Astrocyte (in vitro differentiated cells and primary cell): Measurements from ENCODE around the gene ASCL5.

Experiments
- EZH2 ChIP-seq: IDR thresholded peaks from 2 replicates; pipeline ENCODE4 v1.6.1; 2012; ENCODE audit warnings: mild to moderate bottlenecking, low read length, inconsistent platforms; ENCODE audit not compliant: insufficient read depth
- TF ChIP-seq, protein P1 (sequence below): IDR thresholded peaks from 2 replicates; pipeline ENCODE4 v1.5.1; 2011; ENCODE audit warnings: low read depth, mild to moderate bottlenecking, inconsistent platforms, low read length, moderate library complexity; ENCODE audit not compliant: insufficient read depth

DNA sequence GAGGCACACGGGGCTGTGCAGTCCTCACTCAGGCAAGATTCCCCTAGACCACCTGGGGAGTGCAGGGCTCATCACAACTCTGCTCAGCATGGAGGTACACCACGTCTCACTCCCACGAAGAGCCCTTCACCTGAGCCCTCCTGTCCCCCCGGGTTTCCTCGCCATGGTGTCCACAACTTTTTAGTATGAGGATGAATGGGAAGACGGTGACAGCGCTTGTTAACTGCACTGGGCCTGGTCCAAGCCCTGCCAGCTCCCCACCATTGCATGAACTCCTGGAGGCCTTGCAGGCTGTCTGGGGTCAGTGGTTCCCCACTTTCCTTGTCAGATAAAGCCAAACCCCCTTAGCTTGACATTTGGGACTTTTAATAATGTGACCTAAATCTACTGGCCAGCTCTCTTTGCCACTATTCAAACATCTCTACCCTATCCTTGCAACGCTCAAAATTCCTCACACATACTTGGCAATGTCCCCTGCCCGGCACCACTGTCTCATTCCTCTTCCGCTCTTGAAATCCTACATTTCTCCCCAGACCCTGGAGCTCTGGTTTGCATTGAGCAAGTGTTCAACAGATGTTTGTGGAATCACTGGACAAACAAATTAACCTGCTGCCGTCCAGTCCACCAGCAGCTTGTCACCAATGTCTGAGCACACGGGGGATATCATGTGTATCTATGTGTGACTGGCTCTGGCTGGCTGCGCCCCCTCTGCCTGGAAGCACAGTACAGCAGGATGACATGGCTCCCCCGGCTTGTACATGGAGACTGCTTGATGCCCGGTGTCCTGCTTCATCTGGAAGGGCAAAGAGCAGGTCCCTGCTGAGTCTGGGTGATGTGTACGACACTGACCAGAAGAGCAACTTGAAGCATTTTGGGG, 16.1 kb upstream of the ASCL5 start:
- TF ChIP-seq, protein P1, sequence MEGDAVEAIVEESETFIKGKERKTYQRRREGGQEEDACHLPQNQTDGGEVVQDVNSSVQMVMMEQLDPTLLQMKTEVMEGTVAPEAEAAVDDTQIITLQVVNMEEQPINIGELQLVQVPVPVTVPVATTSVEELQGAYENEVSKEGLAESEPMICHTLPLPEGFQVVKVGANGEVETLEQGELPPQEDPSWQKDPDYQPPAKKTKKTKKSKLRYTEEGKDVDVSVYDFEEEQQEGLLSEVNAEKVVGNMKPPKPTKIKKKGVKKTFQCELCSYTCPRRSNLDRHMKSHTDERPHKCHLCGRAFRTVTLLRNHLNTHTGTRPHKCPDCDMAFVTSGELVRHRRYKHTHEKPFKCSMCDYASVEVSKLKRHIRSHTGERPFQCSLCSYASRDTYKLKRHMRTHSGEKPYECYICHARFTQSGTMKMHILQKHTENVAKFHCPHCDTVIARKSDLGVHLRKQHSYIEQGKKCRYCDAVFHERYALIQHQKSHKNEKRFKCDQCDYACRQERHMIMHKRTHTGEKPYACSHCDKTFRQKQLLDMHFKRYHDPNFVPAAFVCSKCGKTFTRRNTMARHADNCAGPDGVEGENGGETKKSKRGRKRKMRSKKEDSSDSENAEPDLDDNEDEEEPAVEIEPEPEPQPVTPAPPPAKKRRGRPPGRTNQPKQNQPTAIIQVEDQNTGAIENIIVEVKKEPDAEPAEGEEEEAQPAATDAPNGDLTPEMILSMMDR: no peak
- no peak for TF ChIP-seq EZH2
